GM12865 (cell line): ENCODE measurements around the gene RAB24.
"Not testable (repeated sequence)": the region's sequence is repeated elsewhere in the genome, so short reads cannot be mapped to it uniquely, and the experiment has no call there.

Experiments
- DNase-seq: peaks from one replicate; pipeline ENCODE4 v3.0.0; 2010; ENCODE audit warnings: low read depth
- H3K4me3 ChIP-seq: 2 replicates; pipeline ENCODE4 v1.5.1; 2011; ENCODE audit warnings: mild to moderate bottlenecking, low read depth, low read length, control low read depth
- CTCF ChIP-seq: IDR thresholded peaks from 2 replicates; pipeline ENCODE4 v1.5.1; 2011; ENCODE audit warnings: low read length, control low read depth, low read depth, inconsistent platforms; ENCODE audit not compliant: insufficient read depth; ENCODE audit errors: missing control alignments

The RAB24 gene

GRCh38 chr5:177347699-177348098, 44.2 kb upstream of the RAB24 start:
- no peak for TF ChIP-seq CTCF
- H3K4me3 ChIP-seq, result no peak overlapping the region
- DNase-seq, result no peak

- H3K4me3 ChIP-seq, result no peak overlapping the region
- no peak for DNase-seq
- no peak for TF ChIP-seq CTCF
Measured at GRCh38 chr5:177346820-177347219, 43.3 kb upstream of the RAB24 start.

GRCh38 chr5:177344891-177345290, 41.4 kb upstream of the RAB24 start:
- H3K4me3 ChIP-seq, result no peak overlapping the region
- TF ChIP-seq CTCF, result no peak
- DNase-seq, result no peak

- no peak for TF ChIP-seq CTCF
- no peak for DNase-seq
- no peak overlapping the region for H3K4me3 ChIP-seq
Measured at GRCh38 chr5:177343777-177344176, 40.3 kb upstream of the RAB24 start.

GRCh38 chr5:177343000-177343399, 39.5 kb upstream of the RAB24 start:
- H3K4me3 ChIP-seq, DNase-seq: not testable (repeated sequence)

- TF ChIP-seq CTCF, result no peak
- no peak overlapping the region for H3K4me3 ChIP-seq
- DNase-seq, result no peak
Measured at GRCh38 chr5:177339107-177339638, 35.7 kb upstream of the RAB24 start.

GRCh38 chr5:177338251-177339106, 35.0 kb upstream of the RAB24 start:
- no peak overlapping the region for H3K4me3 ChIP-seq
- no peak for TF ChIP-seq CTCF
- DNase-seq, result no peak
